GM23338 (cell line): ENCODE data around the gene CAMKK2. TPM values are rescaled to one million over a fixed set of nuclear protein-coding genes. Genes with fewer than 3 reads are reported as not detected.
A peak's percentile ranks its signal among the peaks of the same experiment; 100 is the strongest.

Source experiments
- ATAC-seq: fragments of 200-7000 bp; cut with Tn5 transposase; 3 replicates; pipeline ENCODE4 v1.9.1; 2020
- DNase-seq: peaks from one replicate; pipeline ENCODE4 v3.0.0-alpha.2; 2015; ENCODE audit warnings: low spot score
- H2AFZ ChIP-seq: fragments of 200-600 bp; sonication (generic); 2 replicates; pipeline ENCODE4 v1.8.0; 2016; ENCODE audit warnings: antibody characterized with exemption, mild to moderate bottlenecking, moderate library complexity
- H3F3A ChIP-seq: fragments of 200-600 bp; sonication (generic); replicated peaks from 2 replicates; pipeline ENCODE4 v1.8.0; 2017; ENCODE audit warnings: antibody characterized with exemption, mixed run types, low read depth
- H3K27ac ChIP-seq: fragments of 200-600 bp; sonication (generic); 2 replicates; pipeline ENCODE4 v1.6.1; 2016; ENCODE audit warnings: low read depth
- H3K27me3 ChIP-seq: fragments of 200-600 bp; sonication (generic); 2 replicates; pipeline ENCODE4 v1.8.0; 2016; ENCODE audit warnings: mild to moderate bottlenecking, mixed run types, moderate library complexity; ENCODE audit not compliant: insufficient read depth
- H3K36me3 ChIP-seq: fragments of 200-600 bp; sonication (generic); 2 replicates; pipeline ENCODE4 v1.8.0; 2016; ENCODE audit warnings: mild to moderate bottlenecking; ENCODE audit not compliant: insufficient read depth
- H3K4me1 ChIP-seq: fragments of 200-600 bp; sonication (generic); 2 replicates; pipeline ENCODE4 v1.8.0; 2016; ENCODE audit warnings: mild to moderate bottlenecking, moderate library complexity; ENCODE audit not compliant: insufficient read depth
- H3K4me2 ChIP-seq: fragments of 200-600 bp; sonication (generic); 2 replicates; pipeline ENCODE4 v1.7.1; 2017; ENCODE audit warnings: mixed run types
- H3K4me3 ChIP-seq: fragments of 200-600 bp; sonication (generic); 2 replicates; pipeline ENCODE4 v1.6.1; 2016; ENCODE audit warnings: mixed run types
- H3K79me2 ChIP-seq: fragments of 200-600 bp; sonication (generic); replicated peaks from 2 replicates; pipeline ENCODE4 v1.8.0; 2017; ENCODE audit warnings: mild to moderate bottlenecking; ENCODE audit not compliant: insufficient read depth
- H3K9me2 ChIP-seq: fragments of 200-600 bp; sonication (generic); 2 replicates; pipeline ENCODE4 v1.8.0; 2017; ENCODE audit not compliant: insufficient read depth
- H4K20me1 ChIP-seq: fragments of 200-600 bp; sonication (generic); replicated peaks from 2 replicates; pipeline ENCODE4 v1.8.0; 2017; ENCODE audit warnings: mild to moderate bottlenecking; ENCODE audit not compliant: insufficient read depth
- H3K27ac Mint-ChIP-seq: 2 replicates; pipeline ENCODE4 v1.8.0; 2020; ENCODE audit warnings: inconsistent platforms, mild to moderate bottlenecking, moderate library complexity, mixed read lengths
- H3K27me3 Mint-ChIP-seq: 3 replicates; pipeline ENCODE4 v1.8.0; 2022; ENCODE audit warnings: low read depth, mild to moderate bottlenecking, moderate library complexity, mixed read lengths, inconsistent platforms; ENCODE audit not compliant: insufficient read depth, poor library complexity
- H3K36me3 Mint-ChIP-seq: 3 replicates; pipeline ENCODE4 v1.8.0; 2021; ENCODE audit warnings: low read depth, mild to moderate bottlenecking, inconsistent platforms, moderate library complexity, mixed read lengths
- H3K4me1 Mint-ChIP-seq: 3 replicates; pipeline ENCODE4 v1.8.0; 2020; ENCODE audit warnings: mild to moderate bottlenecking, inconsistent platforms, mixed read lengths
- H3K4me3 Mint-ChIP-seq: 3 replicates; pipeline ENCODE4 v1.8.0; 2021; ENCODE audit warnings: moderate library complexity, mild to moderate bottlenecking, inconsistent platforms, mixed read lengths
- H3K9me3 Mint-ChIP-seq: 3 replicates; pipeline ENCODE4 v1.8.0; 2020; ENCODE audit warnings: moderate library complexity, mild to moderate bottlenecking, inconsistent platforms, mixed read lengths
- CREB1 ChIP-seq: fragments of 250-450 bp; sonication (Bioruptor Pico); IDR thresholded peaks from 2 replicates; pipeline ENCODE4 v1.5.0; 2020; ENCODE audit warnings: low read depth, mild to moderate bottlenecking, moderate library complexity
- CTCF ChIP-seq, 2 experiments: fragments of 200-600 bp in 1 of 2; sonication (generic) in 1 of 2; conservative IDR thresholded peaks; 2 replicates each; pipeline versions ENCODE4 v1.5.1 to v1.6.1; 2016 to 2017; ENCODE audit warnings: antibody characterized with exemption in 2 of 2, low read depth in 2 of 2, mild to moderate bottlenecking in 2 of 2, moderate library complexity in 1 of 2
- NANOG ChIP-seq: IDR thresholded peaks from 2 replicates; pipeline ENCODE4 v1.6.1; 2016; ENCODE audit warnings: antibody characterized with exemption, borderline replicate concordance
- POLR2AphosphoS5 ChIP-seq: IDR thresholded peaks from 2 replicates; pipeline ENCODE4 v1.6.1; 2016; ENCODE audit warnings: antibody characterized with exemption, low read depth
- REST ChIP-seq: IDR thresholded peaks from one replicate; pipeline ENCODE4 v1.6.1; 2018; ENCODE audit warnings: antibody characterized with exemption; ENCODE audit not compliant: unreplicated experiment
- ZNF114 ChIP-seq: fragments of 250-450 bp; sonication (Bioruptor Pico); IDR thresholded peaks from 2 replicates; pipeline ENCODE4 v1.5.0; 2020; ENCODE audit warnings: mild to moderate bottlenecking, moderate library complexity
- ZNF331 ChIP-seq: fragments of 250-450 bp; sonication (Bioruptor Pico); IDR thresholded peaks from 2 replicates; pipeline ENCODE4 v1.5.0; 2020; ENCODE audit warnings: low read depth, mild to moderate bottlenecking, moderate library complexity
- ZNF462 ChIP-seq: fragments of 250-450 bp; sonication (Bioruptor Pico); IDR thresholded peaks from 2 replicates; pipeline ENCODE4 v1.5.0; 2020; ENCODE audit warnings: mild to moderate bottlenecking, moderate library complexity
- polyA plus RNA-seq: library from polyadenylated mRNA; unstranded; fragments of >200 nt; fragmentation: Nextera tagmentation; extraction: Ambion mirVana; gene quantifications from 2 replicates; pipeline ENCODE4 v1.2.1, GENCODE V29; 2016
- total RNA-seq: library from RNA; depleted of rRNA; stranded (reverse); fragments of >200 nt; shearing (Covaris generic); gene quantifications from 2 replicates; pipeline ENCODE4 v1.2.3, GENCODE V29; 2014

CAMKK2 gene
- total and polyA plus RNA-seq, 2 experiments from 2014 or later = 10.3 to 26.4 TPM

GRCh38 chr12:121198949-121199348, 97.6 kb downstream of the CAMKK2 start:
- Histone ChIP-seq H3K9me2 (no peaks in the 10 kb centered on the region), H3K4me2 (no peak overlapping the region), H3K4me3 (no peak overlapping the region), H4K20me1 (no peaks in the 10 kb centered on the region), H3F3A (no peaks in the 10 kb centered on the region), H3K27me3 (no peaks in the 10 kb centered on the region), H3K4me1 (no peaks in the 10 kb centered on the region), H3K79me2 (no peaks in the 10 kb centered on the region), H2AFZ (no peak overlapping the region), H3K36me3 (no peaks in the 10 kb centered on the region), H3K27ac (no peak overlapping the region)
- H3K36me3 Mint-ChIP-seq = no peaks in the 10 kb centered on the region
- no peak overlapping the region for H3K4me3 Mint-ChIP-seq
- no peak for ATAC-seq
- DNase-seq = no peak
- no peaks in the 10 kb centered on the region for H3K9me3 Mint-ChIP-seq
- H3K4me1 Mint-ChIP-seq = no peaks in the 10 kb centered on the region
- TF ChIP-seq CTCF (conservative IDR thresholded peaks at IDR 0.05; ENCODE audit: low read depth in 2 of 2) = no peak
- no peaks in the 10 kb centered on the region for H3K27me3 Mint-ChIP-seq
- H3K27ac Mint-ChIP-seq = no peak overlapping the region

GRCh38 chr12:121196902-121197301, 99.6 kb downstream of the CAMKK2 start:
- H3K4me1 Mint-ChIP-seq = no peaks in the 10 kb centered on the region
- Histone ChIP-seq H3K79me2 (no peaks in the 10 kb centered on the region), H3K4me3 (no peak overlapping the region), H3K27ac (no peak overlapping the region), H3F3A (no peaks in the 10 kb centered on the region), H4K20me1 (no peaks in the 10 kb centered on the region), H3K36me3 (no peaks in the 10 kb centered on the region), H2AFZ (peak overlapping the region; percentile 80; the same call in 1 of the 2 replicates), H3K9me2 (no peaks in the 10 kb centered on the region), H3K4me1 (no peaks in the 10 kb centered on the region), H3K27me3 (no peaks in the 10 kb centered on the region), H3K4me2 (no peak overlapping the region)
- no peak overlapping the region for H3K4me3 Mint-ChIP-seq
- no peak overlapping the region for H3K27ac Mint-ChIP-seq
- H3K27me3 Mint-ChIP-seq = peaks cover 2% of the 10 kb centered on the region
- ATAC-seq = no peak
- H3K36me3 Mint-ChIP-seq = no peaks in the 10 kb centered on the region
- no peak for DNase-seq
- no peaks in the 10 kb centered on the region for H3K9me3 Mint-ChIP-seq
- TF ChIP-seq ZNF331 = no peak
- TF ChIP-seq ZNF462 (CRISPR knock-in tag) = no peak
- no peak for TF ChIP-seq REST
- TF ChIP-seq CREB1 (CRISPR knock-in tag) = no peak
- no peak for TF ChIP-seq POLR2AphosphoS5
- no peak for TF ChIP-seq ZNF114 (CRISPR knock-in tag)
- no peak for TF ChIP-seq NANOG
- no peak for TF ChIP-seq CTCF (conservative IDR thresholded peaks at IDR 0.05; ENCODE audit: low read depth in 2 of 2)
